GM12891 (cell line): Measurements from ENCODE around the gene HSD3B2.

ENCODE experiments used
- POLR2A ChIP-seq: IDR thresholded peaks from 2 replicates; pipeline ENCODE4 v1.6.1; 2011; ENCODE audit warnings: low read depth, low read length, control low read depth
- POLR2AphosphoS5 ChIP-seq: IDR thresholded peaks from 2 replicates; pipeline ENCODE4 v1.6.1; 2011; ENCODE audit warnings: low read depth, low read length, control low read depth
- SPI1 ChIP-seq: IDR thresholded peaks from 2 replicates; pipeline ENCODE4 v1.6.1; 2011; ENCODE audit warnings: low read depth, low read length, control low read depth
- TAF1 ChIP-seq: IDR thresholded peaks from 2 replicates; pipeline ENCODE4 v1.6.1; 2011; ENCODE audit warnings: low read depth, low read length, control low read depth

DNA sequence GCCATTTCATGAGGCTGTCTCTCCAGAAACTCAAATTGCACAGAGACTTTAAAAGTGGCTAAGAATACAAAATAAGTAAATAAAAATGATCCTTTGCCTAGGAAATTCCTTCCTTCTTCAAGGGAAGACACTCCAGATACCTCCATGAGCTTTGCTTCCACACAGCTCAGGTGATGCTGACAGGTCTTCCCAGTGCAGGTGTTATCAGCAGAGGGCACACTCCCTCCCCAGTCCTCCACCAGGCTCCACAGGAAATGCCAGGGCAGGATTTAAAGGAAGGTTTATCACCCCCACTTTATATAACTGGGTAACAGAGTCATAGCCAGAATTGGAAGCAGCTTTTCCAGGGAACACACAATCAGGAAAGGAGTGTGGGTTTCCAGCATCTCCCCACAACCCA is 5.7 kb downstream of the HSD3B2 start:
- TF ChIP-seq POLR2A: no peak
- no peak for TF ChIP-seq TAF1
- no peak for TF ChIP-seq POLR2AphosphoS5
- no peak for TF ChIP-seq SPI1
